ENCODE measurements around the gene TMEM121. TPM values are rescaled to one million over a fixed set of nuclear protein-coding genes. Genes with fewer than 3 reads are reported as not detected.

Gene TMEM121
- total RNA-seq, 1 experiment from 2014 or later = 16.3 TPM

GRCh38 chr14:105507247-105507646 is 19.1 kb upstream of the TMEM121 start:
- DNase-seq (ENCODE audit: low read depth, low spot score) = no peak
- in situ Hi-C loops (cut with HindIII; ENCODE audit: low pct_unique_long_range_greater_than_20kb, low sequenced_read_pairs) = no loop called here

- in situ Hi-C loops (cut with HindIII; ENCODE audit: low pct_unique_long_range_greater_than_20kb, low sequenced_read_pairs) = no loop called here
- no peak for DNase-seq (ENCODE audit: low read depth, low spot score)
These were observed 18.3 kb upstream of the TMEM121 start for GRCh38 chr14:105508069-105508468.

- in situ Hi-C loops (cut with HindIII; ENCODE audit: low pct_unique_long_range_greater_than_20kb, low sequenced_read_pairs) = no loop called here
- DNase-seq (ENCODE audit: low read depth, low spot score) = no peak
These were observed 17.8 kb upstream of the TMEM121 start for GRCh38 chr14:105508601-105509000.

GRCh38 chr14:105517096-105517495 is 9.3 kb upstream of the TMEM121 start:
- DNase-seq (ENCODE audit: low read depth, low spot score) = peak; percentile 28
- in situ Hi-C loops (cut with HindIII; ENCODE audit: low pct_unique_long_range_greater_than_20kb, low sequenced_read_pairs) = no loop called here

GRCh38 chr14:105519946-105520698 is 6.3 kb upstream of the TMEM121 start:
- no peak for DNase-seq (ENCODE audit: low read depth, low spot score)
- in situ Hi-C loops (cut with HindIII; ENCODE audit: low pct_unique_long_range_greater_than_20kb, low sequenced_read_pairs) = no loop called here

- no peak for DNase-seq (ENCODE audit: low read depth, low spot score)
- in situ Hi-C loops (cut with HindIII; ENCODE audit: low pct_unique_long_range_greater_than_20kb, low sequenced_read_pairs) = no loop called here
These were observed 1.1 kb upstream of the TMEM121 start for GRCh38 chr14:105525326-105525725.

- no peak for DNase-seq (ENCODE audit: low read depth, low spot score)
- in situ Hi-C loops (cut with HindIII; ENCODE audit: low pct_unique_long_range_greater_than_20kb, low sequenced_read_pairs) = no loop called here
These were observed 495 bp downstream of the TMEM121 start for GRCh38 chr14:105526776-105527380.

GRCh38 chr14:105527381-105527825 is 1.0 kb downstream of the TMEM121 start:
- in situ Hi-C loops (cut with HindIII; ENCODE audit: low pct_unique_long_range_greater_than_20kb, low sequenced_read_pairs) = no loop called here
- DNase-seq (ENCODE audit: low read depth, low spot score) = no peak

- in situ Hi-C loops (cut with HindIII; ENCODE audit: low pct_unique_long_range_greater_than_20kb, low sequenced_read_pairs) = no loop called here
These were observed 1.6 kb downstream of the TMEM121 start for GRCh38 chr14:105527826-105528585.

GRCh38 chr14:105528586-105529318 is 2.4 kb downstream of the TMEM121 start:
- in situ Hi-C loops (cut with HindIII; ENCODE audit: low pct_unique_long_range_greater_than_20kb, low sequenced_read_pairs) = no loop called here

More at GRCh38 chr14:105527826-105528585, 1.6 kb downstream of the TMEM121 start:
- peak; percentile 71 for DNase-seq (ENCODE audit: low read depth, low spot score)

GRCh38 chr14:105529319-105529568 is 2.9 kb downstream of the TMEM121 start:
- no peak for DNase-seq (ENCODE audit: low read depth, low spot score)
- in situ Hi-C loops (cut with HindIII; ENCODE audit: low pct_unique_long_range_greater_than_20kb, low sequenced_read_pairs) = no loop called here

More at GRCh38 chr14:105528586-105529318, 2.4 kb downstream of the TMEM121 start:
- DNase-seq (ENCODE audit: low read depth, low spot score) = no peak

- no peak for DNase-seq (ENCODE audit: low read depth, low spot score)
- in situ Hi-C loops (cut with HindIII; ENCODE audit: low pct_unique_long_range_greater_than_20kb, low sequenced_read_pairs) = no loop called here
These were observed 3.3 kb downstream of the TMEM121 start for GRCh38 chr14:105529569-105530284.

- in situ Hi-C loops (cut with HindIII; ENCODE audit: low pct_unique_long_range_greater_than_20kb, low sequenced_read_pairs) = no loop called here
- no peak for DNase-seq (ENCODE audit: low read depth, low spot score)
These were observed 4.1 kb downstream of the TMEM121 start for GRCh38 chr14:105530285-105531087.

GRCh38 chr14:105531088-105531893 is 4.9 kb downstream of the TMEM121 start:
- in situ Hi-C loops (cut with HindIII; ENCODE audit: low pct_unique_long_range_greater_than_20kb, low sequenced_read_pairs) = no loop called here

GRCh38 chr14:105531894-105532623 is 5.7 kb downstream of the TMEM121 start:
- no peak for DNase-seq (ENCODE audit: low read depth, low spot score)
- in situ Hi-C loops (cut with HindIII; ENCODE audit: low pct_unique_long_range_greater_than_20kb, low sequenced_read_pairs) = no loop called here

More at GRCh38 chr14:105531088-105531893, 4.9 kb downstream of the TMEM121 start:
- no peak for DNase-seq (ENCODE audit: low read depth, low spot score)

All from SK-MEL-5 (cell line).